GM18870 (cell line): Measurements from ENCODE around the gene TOMM7.
"Not testable (repeated sequence)": the region's sequence is repeated elsewhere in the genome, so short reads cannot be mapped to it uniquely, and the experiment has no call there.

Experiments
- ATAC-seq: cut with Tn5 transposase; IDR thresholded peaks from one replicate; pipeline ENCODE4 v1.9.1; 2021; ENCODE audit warnings: moderate library complexity; ENCODE audit not compliant: unreplicated experiment

The TOMM7 gene

GRCh38 chr7:22854158-22855048, 31.8 kb upstream of the TOMM7 start:
- peak; percentile 71 for ATAC-seq

DNA sequence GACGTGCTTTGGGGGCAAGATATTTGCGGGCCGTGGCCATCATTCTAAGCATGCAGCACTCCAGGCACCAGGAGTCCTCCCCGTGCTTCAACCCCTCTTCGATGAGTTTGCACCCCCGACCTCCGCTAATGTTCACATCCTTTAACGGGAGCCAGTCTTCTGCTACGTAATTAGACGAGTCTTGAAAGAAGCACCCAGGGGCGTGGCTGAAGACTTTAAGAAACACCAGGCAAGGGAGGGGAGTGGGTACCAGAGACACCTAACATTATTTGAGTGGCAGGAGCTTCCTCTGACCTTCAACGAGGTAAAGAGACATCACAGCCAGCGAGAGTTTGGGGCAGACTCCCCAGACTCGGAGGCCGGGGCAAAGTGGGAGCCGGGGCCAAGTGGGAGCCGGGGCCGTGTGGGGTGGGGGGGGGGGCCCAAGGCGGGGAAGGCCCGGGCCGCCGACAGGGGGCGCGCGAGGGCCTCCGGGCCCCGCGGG, 31.1 kb upstream of the TOMM7 start:
- peak; percentile 7 for ATAC-seq

GRCh38 chr7:22853138-22853537, 30.5 kb upstream of the TOMM7 start:
- no peak for ATAC-seq

GRCh38 chr7:22851145-22851544, 28.5 kb upstream of the TOMM7 start:
- ATAC-seq, result no peak

DNA sequence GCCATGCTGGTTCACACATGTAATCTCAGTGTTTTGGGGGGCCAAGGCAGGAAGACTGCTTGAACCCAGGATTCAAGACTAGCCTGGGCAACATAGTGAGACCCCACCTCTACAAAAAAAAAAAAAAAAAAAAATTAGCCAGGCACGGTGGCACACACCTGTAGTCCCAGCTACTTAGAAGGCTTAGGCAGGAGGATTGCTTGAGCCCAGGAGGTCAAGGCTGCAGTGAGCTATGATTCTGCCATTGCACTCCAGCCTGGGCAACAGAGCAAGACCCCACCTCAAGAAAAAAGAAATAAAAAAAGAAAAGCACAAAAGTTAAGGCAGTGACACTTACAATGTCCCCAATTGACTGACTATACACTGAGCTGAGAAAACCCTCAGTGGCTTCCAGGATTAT, 27.7 kb upstream of the TOMM7 start:
- not testable (repeated sequence) for ATAC-seq

DNA sequence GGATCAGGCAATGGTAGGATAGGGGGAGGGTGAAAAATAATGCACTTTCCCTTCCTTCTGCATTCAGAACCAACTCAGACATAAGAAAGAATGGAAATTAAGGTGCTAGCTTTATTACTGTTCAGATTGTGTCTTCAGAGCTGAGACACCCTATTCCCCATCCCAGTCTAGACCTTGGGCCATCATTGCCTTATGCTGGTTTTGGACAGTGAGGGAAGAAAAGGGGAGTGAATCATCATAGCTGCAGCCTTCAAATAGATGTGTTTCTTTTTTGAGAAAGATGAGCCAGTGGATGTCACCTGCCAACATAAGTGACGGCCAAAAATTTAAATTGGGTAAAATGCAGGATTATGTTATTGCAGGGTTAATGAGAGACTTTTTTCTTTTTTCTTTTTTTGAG, 27.0 kb upstream of the TOMM7 start:
- no peak for ATAC-seq

DNA sequence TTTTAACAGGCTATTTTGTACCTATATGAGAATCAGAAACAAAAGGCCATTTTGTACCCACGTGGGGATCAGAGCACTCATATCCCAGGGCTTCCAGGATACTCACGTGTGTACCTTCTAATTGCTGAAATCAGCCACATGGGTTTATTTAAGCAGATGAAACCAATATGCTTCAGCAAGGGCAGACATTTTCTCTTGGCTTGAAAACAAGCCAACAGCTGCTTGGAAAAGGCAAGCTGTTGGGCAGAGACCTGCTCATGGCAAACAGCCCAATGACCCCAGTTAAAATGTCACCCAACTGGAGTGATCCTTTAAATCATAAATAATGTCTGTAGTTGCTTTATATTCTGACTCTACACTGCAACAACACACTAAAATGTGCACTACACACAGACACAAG, 26.5 kb upstream of the TOMM7 start:
- no peak for ATAC-seq

DNA sequence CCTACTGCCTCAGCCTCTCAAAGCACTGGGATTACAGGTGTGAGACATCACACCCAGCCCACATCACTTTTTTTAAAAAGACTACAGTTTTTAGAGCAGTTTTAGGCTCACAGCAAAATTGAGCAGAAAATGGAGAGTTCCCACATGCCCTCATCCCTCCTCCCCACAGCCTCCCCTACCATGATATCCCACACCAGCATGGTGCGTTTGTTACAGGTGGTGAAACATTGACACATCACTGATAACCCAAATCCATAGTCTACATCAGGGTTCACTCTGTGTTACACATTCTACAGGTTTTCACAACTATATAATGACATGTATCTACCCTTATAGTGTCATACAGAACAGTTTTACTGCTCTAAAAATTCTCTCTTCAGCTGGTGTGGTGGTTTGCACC, 24.3 kb upstream of the TOMM7 start:
- no peak for ATAC-seq

GRCh38 chr7:22845221-22845834, 22.7 kb upstream of the TOMM7 start:
- no peak for ATAC-seq

GRCh38 chr7:22843681-22844309, 21.1 kb upstream of the TOMM7 start:
- no peak for ATAC-seq

DNA sequence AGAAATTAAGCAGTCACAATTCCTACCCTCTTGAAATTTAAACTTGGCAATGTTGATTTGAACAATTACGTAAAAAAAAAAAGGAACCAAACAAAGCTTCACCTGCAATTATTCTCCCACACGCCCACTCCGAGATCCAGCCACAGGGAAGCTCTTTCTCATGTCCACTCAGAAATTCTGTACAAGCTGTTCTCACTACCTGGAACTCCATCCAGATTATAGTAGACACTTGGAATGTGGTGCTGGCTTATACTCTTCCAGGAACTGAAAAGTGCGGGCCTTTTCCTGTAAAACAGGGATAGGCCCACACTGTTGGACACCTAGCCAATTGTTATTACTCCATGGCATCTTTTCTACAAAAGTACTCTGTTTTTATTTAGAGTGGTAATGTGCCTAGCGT, 20.3 kb upstream of the TOMM7 start:
- no peak for ATAC-seq

- ATAC-seq, result no peak
Measured at GRCh38 chr7:22842383-22842941, 19.8 kb upstream of the TOMM7 start.

GRCh38 chr7:22841954-22842353, 19.3 kb upstream of the TOMM7 start:
- ATAC-seq, result no peak

- ATAC-seq, result no peak
Measured at GRCh38 chr7:22837308-22837707, 14.7 kb upstream of the TOMM7 start.

DNA sequence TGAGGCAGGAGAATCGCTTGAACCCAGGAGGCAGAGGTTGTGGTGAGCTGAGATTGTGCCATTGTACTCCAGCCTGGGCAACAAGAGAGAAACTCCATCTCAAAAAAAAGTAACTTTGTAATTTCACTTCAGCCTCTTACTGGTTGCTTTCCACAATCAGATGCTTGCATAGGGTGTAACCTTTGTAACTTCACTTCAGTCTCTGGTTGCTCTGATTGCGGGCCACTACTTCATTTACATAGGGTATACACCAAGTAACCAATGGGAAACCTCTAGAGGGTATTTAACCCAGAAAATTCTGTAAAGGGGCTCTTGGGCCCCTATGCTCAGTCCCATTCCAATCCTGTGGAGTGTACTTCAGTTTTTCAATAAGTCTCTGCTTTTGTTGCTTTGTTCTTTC, 13.9 kb upstream of the TOMM7 start:
- not testable (repeated sequence) for ATAC-seq

DNA sequence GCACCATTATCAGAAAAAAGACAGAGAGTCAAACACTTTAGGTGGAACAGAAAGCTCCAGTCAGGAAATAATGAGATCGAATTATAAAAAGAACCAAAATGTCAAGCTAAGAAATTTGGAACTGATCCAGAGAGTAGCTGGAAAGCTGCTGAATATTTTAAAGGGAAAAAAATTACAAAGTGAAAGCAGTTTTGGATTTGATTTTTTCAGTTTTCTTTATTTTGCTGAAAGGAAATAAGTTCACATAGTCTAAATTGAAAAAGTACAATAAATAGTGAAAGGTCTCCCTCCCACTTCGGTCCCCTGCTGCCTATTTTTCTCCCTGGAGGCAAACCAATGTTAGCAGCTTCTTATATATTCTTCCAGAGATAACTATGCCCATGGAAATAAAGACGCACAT, 11.3 kb upstream of the TOMM7 start:
- ATAC-seq, result no peak

GRCh38 chr7:22833113-22833855, 10.6 kb upstream of the TOMM7 start:
- no peak for ATAC-seq

GRCh38 chr7:22832401-22832800, 9.8 kb upstream of the TOMM7 start:
- ATAC-seq, result no peak

- ATAC-seq, result no peak
Measured at GRCh38 chr7:22831602-22832305, 9.1 kb upstream of the TOMM7 start.

GRCh38 chr7:22827563-22827962, 4.9 kb upstream of the TOMM7 start:
- ATAC-seq, result no peak
